ENCODE measurements around the gene RGS17.

Gene RGS17

GRCh38 chr6:153086225-153086990 is 44.7 kb downstream of the RGS17 start:
- in situ Hi-C loops (cut with MboI; ENCODE audit: low sequenced_read_pairs) = no loop called here

- in situ Hi-C loops (cut with MboI; ENCODE audit: low sequenced_read_pairs) = no loop called here
Measured at GRCh38 chr6:153085239-153085638, 45.8 kb downstream of the RGS17 start.

GRCh38 chr6:153084393-153084792 is 46.7 kb downstream of the RGS17 start:
- in situ Hi-C loops (cut with MboI; ENCODE audit: low sequenced_read_pairs) = no loop called here

- in situ Hi-C loops (cut with MboI; ENCODE audit: low sequenced_read_pairs) = no loop called here
Measured at GRCh38 chr6:153083869-153084268, 47.2 kb downstream of the RGS17 start.

GRCh38 chr6:153081914-153082313 is 49.2 kb downstream of the RGS17 start:
- in situ Hi-C loops (cut with MboI; ENCODE audit: low sequenced_read_pairs) = no loop called here

GRCh38 chr6:153076431-153076830 is 54.7 kb downstream of the RGS17 start:
- in situ Hi-C loops (cut with MboI; ENCODE audit: low sequenced_read_pairs) = no loop called here

- in situ Hi-C loops (cut with MboI; ENCODE audit: low sequenced_read_pairs) = no loop called here
Measured at GRCh38 chr6:153074761-153075160, 56.3 kb downstream of the RGS17 start.

GRCh38 chr6:153073841-153074240 is 57.2 kb downstream of the RGS17 start:
- in situ Hi-C loops (cut with MboI; ENCODE audit: low sequenced_read_pairs) = no loop called here

- in situ Hi-C loops (cut with MboI; ENCODE audit: low sequenced_read_pairs) = no loop called here
Measured at GRCh38 chr6:153070756-153071155, 60.3 kb downstream of the RGS17 start.

- in situ Hi-C loops (cut with MboI; ENCODE audit: low sequenced_read_pairs) = no loop called here
Measured at GRCh38 chr6:153069897-153070296, 61.2 kb downstream of the RGS17 start.

- in situ Hi-C loops (cut with MboI; ENCODE audit: low sequenced_read_pairs) = no loop called here
Measured at GRCh38 chr6:153065222-153065621, 65.9 kb downstream of the RGS17 start.

- in situ Hi-C loops (cut with MboI; ENCODE audit: low sequenced_read_pairs) = no loop called here
Measured at GRCh38 chr6:153063936-153064335, 67.1 kb downstream of the RGS17 start.

- in situ Hi-C loops (cut with MboI; ENCODE audit: low sequenced_read_pairs) = no loop called here
Measured at GRCh38 chr6:153062516-153062915, 68.6 kb downstream of the RGS17 start.

- in situ Hi-C loops (cut with MboI; ENCODE audit: low sequenced_read_pairs) = no loop called here
Measured at GRCh38 chr6:153059757-153060156, 71.3 kb downstream of the RGS17 start.

GRCh38 chr6:153059311-153059710 is 71.8 kb downstream of the RGS17 start:
- in situ Hi-C loops (cut with MboI; ENCODE audit: low sequenced_read_pairs) = no loop called here

GRCh38 chr6:153058909-153059308 is 72.2 kb downstream of the RGS17 start:
- in situ Hi-C loops (cut with MboI; ENCODE audit: low sequenced_read_pairs) = no loop called here

GRCh38 chr6:153058291-153058690 is 72.8 kb downstream of the RGS17 start:
- in situ Hi-C loops (cut with MboI; ENCODE audit: low sequenced_read_pairs) = no loop called here

- in situ Hi-C loops (cut with MboI; ENCODE audit: low sequenced_read_pairs) = no loop called here
Measured at GRCh38 chr6:153056308-153056707, 74.8 kb downstream of the RGS17 start.

GRCh38 chr6:153051801-153052200 is 79.3 kb downstream of the RGS17 start:
- in situ Hi-C loops (cut with MboI; ENCODE audit: low sequenced_read_pairs) = no loop called here

GRCh38 chr6:153048631-153049030 is 82.5 kb downstream of the RGS17 start:
- in situ Hi-C loops (cut with MboI; ENCODE audit: low sequenced_read_pairs) = no loop called here

GRCh38 chr6:153047386-153047785 is 83.7 kb downstream of the RGS17 start:
- in situ Hi-C loops (cut with MboI; ENCODE audit: low sequenced_read_pairs) = no loop called here

GRCh38 chr6:153045271-153045670 is 85.8 kb downstream of the RGS17 start:
- in situ Hi-C loops (cut with MboI; ENCODE audit: low sequenced_read_pairs) = no loop called here

GRCh38 chr6:153044295-153044694 is 86.8 kb downstream of the RGS17 start:
- in situ Hi-C loops (cut with MboI; ENCODE audit: low sequenced_read_pairs) = no loop called here

Measured in HL-60/S4 treated with phorbol 12-myristate 13-acetate at 8.2 ng/mL for 4 days and 3 days (cell line).